COLO668 (cell line): ENCODE data around the gene CRACR2A.

ENCODE experiments used
- DNase-seq: peaks from one replicate; lab custom pipeline; 2025; ENCODE audit not compliant: unreplicated experiment; lab: John Stamatoyannopoulos, UW

The CRACR2A gene

DNA sequence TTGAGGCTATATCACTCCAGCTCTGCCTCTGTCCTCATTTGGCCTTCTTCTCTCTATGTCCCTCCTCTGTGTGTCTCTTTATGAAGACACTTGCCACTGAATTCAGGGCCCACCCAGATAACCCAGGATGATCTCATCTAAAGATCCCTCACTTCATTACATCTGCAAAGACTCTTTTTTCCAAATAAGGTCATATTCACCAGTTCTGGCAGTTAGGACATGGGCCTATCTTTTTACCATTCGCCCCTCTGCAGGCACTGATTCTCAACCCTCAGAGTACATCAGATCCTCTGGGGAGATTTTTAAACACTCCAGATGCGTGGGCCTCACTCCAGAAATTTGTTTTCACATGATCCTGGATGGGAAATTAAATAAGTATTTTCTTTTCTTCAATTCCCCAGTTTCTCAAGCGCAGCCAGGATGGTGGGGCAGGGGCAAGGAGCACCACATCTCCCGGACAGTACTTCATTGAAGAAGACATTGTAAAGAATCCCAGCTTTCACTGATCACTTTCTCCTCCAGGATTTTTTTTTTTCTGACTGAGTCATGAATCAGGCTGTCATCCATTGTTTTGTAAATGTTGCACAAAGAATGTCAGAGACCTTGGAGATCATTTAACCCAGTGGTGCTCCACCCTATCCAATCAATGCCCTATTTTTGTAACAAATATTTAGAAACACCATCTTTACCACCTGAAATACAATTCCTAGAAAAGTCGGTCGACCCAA is 27.4 kb downstream of the CRACR2A start:
- no peak for DNase-seq

DNA sequence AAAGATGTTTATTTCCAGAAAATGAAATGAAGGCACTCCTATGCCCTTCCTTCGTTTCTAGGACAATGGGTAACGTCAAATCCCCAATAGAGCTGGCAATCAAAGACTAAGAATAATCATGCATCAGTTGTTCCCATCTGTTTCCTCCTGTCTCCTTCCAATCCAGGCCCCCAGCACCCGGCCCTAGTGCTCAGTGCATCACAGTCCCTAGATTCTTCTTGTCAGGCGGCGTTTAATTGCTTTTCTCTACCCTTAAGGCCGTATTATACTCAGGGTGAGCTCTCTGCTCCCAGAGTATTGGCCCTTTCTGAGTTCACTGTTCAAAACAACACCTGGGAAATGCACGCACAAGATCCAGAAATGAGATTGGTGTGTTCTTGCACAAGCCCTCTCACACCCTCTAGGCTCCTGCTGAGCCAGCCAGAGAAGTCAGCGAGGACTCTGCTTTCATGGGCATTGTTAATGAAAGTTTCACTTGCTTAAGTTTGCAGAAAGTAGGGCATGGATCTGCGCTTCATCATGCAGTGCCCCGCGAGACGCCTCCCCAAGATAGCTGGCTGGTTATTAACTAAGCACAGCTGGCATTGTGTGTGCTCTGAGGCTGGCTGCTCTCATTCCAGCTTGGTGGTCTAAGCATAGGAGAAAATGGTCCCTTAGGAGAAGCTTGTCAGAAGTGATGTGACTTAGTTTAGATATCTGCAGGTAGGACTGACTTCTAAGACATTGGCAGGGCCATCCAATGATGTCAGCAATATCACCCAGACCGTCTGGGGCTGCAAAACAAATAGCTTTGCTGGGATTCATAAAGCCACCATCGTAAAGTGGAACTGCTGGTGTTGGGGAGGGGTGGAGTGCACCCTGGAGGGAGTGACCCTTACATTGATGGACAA is 28.7 kb downstream of the CRACR2A start:
- DNase-seq = no peak

DNA sequence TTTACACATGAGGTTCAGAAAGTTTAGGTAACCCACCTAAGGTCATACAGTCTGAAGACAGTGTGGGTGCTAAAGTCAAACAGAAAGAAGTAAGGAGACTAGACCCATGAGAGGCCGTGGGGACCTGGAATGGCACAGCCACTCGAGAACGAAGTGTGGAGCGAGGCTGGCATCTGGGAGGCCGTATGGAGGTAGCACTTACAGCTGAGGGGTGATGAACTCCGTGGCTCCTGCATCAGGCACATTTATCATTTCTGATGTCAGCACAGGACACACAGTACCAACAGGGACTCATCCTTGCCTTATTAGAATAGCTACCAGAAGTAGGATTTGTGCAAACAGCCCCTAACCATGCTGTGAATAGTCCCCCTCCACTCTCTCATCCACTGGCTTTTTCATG is 30.5 kb downstream of the CRACR2A start:
- DNase-seq = no peak

DNA sequence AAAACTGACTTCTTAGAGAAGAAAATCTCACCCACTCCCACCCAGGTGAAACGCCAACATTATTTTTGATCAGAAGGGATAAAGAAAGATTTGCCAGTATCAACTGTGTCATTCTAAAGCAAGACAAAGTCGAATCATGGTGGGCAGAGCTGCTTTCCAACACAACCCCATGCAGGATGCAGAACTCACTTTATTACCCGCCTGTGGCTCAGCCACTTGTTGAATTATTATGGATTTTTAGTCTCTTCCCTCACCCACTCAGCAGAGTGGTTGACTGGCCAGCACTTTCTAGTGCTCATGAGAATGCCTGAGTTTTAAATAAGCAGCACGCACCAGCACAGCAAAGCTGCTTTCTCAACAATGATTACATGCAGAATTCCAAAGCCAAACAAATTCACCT is 32.1 kb downstream of the CRACR2A start:
- no peak for DNase-seq

DNA sequence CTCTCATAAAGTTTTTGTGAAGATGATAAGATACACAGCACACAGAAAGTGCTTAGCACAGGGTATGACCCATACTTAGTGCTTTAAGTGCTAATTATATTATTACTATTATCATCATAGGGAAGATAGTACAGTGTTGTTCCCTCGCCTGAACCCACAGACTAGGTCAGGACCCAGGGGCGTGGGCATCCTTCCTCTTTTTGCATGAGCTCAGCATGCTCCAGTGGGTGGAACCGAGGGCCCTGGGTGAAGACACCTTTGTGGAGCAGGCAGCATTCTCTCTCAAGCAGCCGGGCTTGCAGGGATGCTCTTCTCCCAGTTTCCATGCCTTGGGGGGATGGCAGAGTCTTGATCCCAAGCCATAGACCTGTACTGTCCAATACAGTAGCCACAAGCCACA is 34.8 kb downstream of the CRACR2A start:
- no peak for DNase-seq

DNA sequence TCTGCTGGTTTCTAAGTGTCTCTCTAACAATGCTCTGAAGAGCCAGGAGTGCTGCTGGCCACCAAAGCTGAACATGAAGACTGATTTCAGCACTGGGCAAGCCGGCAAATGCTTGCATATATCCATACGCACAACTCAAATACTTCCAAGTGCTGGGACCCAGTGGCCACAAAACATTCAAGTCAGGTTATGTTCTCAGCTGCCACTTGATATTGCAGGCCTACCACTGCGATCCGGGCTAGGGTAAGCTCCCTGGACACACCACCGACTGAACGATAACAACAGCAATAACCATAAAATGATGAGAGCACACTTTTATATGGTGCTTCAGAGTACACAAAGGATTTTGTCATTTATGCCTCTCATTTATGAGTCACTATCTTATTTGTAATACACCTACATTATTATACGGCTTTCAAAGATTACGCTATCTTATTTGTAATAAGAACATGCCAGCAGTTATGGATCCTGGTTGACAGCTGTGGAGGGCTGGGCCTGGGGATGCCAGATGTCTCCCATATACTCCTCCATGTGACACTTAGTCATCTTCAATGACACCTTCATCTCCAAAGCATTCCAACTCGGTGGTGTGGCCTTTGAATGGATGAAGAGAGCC is 35.5 kb downstream of the CRACR2A start:
- DNase-seq = no peak

DNA sequence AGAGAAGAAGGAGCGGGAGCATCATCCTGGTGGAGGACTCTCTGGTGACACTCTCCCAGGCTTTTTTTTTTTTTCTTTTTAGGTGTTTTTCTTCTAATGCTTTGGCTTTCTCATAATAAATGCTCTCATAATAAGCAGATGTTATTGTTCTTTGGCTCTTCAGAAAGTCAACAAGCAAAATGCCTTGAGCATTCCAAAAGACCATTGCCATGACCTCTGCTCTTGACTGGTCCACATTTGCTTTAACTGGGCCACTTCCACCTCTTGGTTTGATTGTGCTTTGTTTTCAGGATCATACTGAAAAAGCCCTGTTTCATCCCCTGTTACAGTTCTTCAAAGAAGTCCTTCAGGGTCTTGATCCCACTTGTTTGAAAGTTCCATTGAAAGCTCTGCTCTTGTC is 36.9 kb downstream of the CRACR2A start:
- DNase-seq = no peak

DNA sequence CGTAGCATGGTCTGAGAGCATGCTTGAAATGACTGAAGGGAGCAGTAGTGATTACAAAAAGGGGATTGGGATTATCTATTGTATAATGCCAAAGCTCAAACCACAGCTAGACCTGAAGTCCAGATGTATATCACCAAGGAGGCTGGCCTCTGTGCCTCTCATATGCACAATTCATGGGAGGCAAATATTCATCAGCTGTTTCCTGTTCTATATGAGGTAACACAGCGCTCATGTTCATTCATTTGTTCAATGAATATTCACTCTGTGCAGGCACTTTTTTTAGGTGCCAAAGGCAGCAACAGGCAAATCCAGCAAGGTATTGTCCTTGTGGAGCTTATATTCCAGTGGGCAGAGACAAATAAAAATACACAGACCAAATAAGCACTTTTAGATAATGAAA is 39.0 kb downstream of the CRACR2A start:
- no peak for DNase-seq

DNA sequence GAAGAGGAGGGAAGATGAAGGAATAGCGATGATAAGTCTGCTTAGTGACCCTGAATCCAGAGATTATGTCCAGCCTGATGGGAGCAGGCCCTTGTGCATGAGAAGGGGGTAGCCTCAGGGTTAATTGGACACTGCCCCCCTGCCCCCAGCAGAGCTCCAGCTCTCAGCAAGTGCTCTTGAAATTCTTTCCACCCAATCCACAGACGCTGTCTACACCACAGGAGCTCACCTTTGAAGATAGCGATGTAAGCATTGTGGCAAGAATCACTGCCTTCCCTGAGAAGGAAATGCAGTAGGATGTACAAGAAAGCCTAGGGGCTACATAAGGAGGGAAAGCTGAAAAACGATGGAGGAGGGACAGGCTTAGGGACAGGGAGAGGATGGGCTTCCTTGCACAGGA is 39.4 kb downstream of the CRACR2A start:
- no peak for DNase-seq

DNA sequence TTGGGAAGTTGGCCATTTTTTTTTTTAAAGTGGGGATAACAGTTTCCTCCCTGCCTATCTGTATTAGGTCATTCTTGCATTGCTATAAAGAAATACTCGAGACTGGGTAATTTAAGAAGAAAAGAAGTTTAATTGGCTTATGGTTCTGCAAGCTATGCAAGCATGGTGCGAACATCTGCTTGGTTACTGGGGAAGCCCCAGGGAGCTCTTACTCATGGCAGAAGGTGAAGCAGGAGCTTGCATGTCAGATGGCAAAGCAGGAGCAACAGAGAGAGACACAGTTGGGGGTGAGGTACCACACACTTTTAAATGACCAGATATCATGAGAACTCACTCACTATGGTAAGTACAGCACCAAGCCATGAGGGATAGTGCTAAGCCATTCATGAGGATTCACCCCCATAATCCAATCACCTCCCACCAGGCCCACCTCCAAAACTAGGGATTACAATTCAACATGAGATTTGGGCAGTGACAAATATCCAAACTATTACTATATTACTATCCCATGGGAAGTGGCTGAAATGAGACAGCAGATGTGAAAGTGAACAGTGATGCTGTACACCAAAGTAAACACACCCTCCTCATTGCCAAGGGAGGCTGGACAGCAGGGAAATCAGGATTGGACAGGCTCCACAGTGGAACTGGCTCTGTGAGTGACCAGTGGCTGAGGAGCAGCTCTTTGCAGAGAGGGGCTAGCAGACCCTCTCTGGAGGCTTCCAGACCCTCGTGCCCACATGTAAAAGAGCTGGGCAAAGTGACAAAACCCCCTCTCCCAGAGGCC is 40.5 kb downstream of the CRACR2A start:
- DNase-seq = no peak

DNA sequence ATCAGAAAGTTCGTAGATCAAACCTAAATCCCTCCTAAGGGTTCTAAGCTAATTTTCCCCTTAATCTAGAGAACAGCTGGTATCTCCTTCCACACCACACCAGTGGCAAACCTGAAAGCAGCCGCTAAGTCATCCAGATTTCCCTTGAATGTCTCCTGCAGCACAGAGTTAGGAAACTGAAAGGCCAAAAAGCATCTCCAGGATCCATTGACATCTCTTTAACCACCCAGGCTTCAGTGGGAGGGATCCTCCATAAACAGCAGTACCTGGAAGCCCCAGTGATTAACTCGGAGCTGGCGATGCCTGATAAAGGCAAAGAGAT is 47.6 kb downstream of the CRACR2A start:
- DNase-seq = no peak

DNA sequence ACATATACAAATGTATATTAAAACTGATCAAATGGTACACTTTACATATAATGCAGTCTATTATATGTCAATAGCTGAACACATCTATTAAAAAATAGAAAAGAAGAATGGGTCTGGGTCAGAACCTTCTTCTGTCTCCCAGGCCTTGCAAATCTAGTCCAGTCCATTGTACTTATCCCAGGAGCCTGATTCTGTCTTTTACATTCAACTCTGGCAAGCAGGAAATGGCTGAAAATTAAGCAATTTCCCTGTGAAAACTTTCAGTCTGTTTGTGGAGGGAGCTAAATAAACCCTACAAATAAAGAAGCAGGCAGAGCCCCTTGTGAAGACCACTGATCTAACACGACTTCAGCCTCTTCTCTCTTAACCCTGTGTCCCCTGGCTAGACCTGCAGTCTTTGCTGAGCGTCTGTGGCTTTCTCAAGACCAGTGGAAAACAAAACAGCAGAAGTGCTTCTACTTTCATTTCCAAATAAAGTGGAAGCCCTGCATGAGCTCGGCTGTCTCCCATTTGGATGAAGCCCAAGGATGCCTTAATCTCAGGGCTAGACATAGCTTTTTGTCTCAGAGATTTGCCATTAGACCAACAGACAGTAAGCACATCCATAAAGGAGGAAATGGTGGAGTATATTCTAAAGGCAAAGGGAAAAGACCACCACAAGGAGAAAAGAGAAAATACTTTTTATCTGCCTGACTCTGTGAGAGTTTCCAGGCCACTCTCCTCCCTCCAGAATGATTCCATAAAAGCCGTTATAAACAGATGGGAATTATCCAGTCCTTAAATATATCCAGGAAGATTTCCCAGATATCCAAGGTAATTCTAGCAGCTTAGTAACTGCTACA is 48.2 kb downstream of the CRACR2A start:
- no peak for DNase-seq

DNA sequence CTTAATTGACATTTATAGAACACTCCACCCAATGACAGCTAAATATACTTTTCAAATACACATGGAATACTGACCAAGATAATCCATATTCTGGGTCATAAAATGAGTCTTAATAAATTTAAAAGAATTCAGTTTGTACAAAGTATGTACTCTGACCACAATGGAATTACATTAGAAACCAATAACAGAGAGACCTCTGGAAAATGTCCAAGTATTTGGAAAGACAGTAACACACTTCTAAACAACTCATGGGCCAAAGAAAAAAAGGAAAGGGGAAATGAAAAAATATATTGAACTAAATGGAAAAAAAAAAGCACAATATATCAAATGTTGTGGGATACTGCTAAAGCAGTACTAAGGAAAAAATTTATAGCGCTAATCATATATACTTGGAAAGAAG is 52.0 kb downstream of the CRACR2A start:
- no peak for DNase-seq

DNA sequence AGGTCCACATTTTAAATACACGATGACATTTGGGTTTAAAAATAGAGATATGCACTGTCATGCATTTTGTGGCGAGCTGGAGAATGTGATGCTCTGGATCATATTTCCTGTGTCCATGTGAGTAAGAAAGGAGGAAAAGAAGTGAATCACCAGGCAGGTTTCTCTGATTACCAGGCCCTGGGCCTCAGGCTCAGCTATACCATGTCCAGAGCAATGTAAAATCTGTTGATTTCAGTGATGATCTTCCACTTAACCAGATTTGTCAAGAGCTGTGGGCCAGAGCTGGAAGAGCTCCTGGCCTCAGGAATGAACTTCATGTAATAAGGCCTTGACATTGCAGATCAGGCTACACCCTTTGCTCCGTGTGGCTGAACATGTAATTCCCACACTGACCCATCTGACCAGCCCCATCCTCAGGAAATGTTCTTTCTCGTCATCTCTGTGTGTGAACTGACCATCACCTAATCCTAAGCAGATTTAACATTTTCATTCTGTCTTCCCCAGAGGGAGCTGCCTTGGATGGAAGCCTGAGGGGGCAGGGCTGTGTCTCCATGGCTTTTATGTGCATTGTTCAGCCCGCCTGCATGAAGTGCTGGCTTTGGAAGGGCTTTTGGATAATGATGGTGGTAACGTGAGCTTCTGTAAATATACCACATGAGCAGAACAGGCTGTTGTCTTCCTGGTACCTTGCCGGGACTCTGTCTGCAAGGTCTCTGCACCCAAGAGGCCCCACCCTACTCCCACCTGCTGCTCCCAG is 54.5 kb downstream of the CRACR2A start:
- DNase-seq = peak; percentile 76

DNA sequence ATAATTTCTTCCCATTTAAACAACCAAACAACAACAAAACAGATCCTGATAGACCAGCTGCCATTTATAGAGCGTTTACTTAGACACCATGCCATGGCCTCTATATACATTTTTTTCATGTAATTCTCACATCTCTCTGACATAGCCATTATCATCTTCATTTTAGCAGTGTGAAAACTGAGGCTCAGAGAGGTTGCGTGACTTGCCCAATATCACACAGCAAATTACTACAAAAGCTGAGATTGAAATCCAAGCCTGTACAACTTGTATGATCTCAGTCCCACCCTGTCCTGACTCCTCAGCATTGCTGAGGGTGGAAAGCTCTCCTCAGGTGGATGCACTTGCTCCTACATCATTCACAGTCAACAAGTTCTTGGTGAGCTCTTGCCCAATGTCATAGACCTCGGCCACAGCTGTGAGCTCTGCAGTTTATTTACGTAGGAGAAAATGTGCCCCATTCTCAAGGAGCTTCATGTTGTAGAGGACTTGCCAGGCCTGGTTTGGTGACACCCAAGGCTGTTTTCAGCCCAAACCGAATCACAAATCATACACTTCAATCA is 55.5 kb downstream of the CRACR2A start:
- DNase-seq = no peak

DNA sequence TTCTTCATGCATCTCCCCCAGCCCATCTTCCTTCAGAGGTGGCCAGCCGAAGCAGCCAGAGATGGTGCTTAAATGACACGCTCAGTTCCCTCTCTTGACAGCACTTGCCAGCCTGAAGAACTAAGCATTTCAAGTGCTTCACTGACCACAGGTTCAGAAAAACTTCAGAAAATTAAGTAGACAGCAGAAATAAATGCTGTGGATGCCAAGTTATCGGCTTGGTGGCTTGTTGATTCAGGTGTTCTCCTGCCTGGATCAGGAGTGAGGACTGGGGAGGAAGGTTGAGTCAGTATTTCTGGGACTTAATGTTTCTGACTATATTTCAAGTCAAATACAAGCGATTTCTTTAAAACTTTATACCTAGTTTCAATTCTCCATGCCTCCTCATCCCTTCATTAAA is 58.2 kb downstream of the CRACR2A start:
- DNase-seq = no peak

DNA sequence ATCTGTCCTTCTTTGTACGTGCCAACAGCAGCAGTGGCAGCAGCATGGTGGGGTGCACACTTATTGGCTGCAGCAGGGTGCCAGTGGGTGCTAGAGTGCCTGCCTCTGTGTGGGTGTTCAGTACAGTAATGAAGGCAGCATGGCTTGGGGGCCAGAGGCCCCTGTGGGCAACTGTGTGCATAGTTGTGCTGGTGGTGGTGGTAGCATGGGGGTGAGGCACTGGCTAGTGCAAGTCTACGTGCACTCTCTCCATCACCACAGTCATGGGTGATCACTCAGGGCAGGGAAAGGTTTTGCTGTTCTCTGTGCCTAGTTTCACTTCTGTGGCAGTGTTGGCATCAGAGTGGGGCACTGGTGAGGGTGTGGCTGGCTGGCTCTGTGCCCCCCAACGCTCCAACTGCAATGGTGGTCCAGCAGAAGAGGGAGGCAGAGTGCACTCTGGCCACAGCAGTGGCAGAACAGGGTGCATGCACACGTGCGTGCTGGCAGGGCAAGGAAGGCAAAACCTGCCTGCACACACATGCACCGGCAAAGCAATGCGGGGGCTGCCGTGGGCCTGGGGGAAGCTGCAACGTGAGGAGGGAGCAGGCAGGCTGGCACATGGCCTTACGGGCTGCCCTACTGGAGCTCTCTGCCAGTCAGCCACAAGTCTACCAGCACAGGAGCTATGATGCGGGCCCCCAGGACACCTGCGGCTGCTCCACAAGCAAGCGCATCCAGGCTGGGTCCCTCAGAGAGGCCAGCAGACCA is 60.1 kb downstream of the CRACR2A start:
- DNase-seq = no peak

DNA sequence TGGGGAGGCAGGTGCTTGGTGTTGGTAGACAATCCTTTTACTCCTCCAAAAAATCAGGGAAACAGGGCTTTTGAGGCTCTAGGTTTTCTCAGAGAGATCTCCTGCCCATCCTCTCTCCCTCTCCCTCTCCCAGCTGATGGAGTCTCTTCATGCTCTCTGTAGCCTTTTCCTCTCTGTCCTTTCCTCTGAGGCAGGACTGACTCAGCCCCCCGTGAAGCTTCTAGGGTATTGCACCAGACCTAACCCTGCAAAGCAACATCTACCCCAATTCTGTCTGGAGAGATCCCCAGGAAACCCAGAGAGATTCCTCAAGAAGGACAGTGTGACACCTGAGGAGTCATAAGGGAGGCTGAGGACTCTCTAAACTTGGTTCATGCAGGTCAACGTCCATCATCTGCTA is 66.4 kb downstream of the CRACR2A start:
- no peak for DNase-seq

DNA sequence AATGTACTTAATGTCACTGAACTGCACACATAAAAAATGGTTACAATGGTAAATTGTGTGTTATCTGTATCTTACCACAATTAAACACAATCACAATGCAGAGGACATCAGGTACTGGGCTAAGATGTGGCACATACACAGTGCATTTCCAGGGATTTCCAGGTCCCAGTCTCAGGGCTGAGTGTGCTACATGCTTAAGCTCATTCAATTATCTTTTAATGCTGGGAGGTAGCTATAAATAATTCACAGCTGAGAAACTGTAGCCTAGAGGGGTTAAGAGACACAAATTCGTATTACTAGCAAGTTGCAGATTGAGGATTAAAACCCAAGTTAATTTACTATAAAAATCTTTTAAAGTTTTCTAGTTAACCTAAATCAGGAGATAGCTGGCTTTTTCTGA is 67.1 kb downstream of the CRACR2A start:
- no peak for DNase-seq
